HEK293T (cell line): Measurements from ENCODE around the gene RAPGEF1.

ENCODE experiments used
- CTCF ChIA-PET: fragments of 350-600 bp; formaldehyde crosslinking; extraction: SDS; loops from one replicate; lab custom pipeline; 2021; ENCODE audit warnings: antibody characterized with exemption, inconsistent platforms; lab: Yijun Ruan, JAX
- POLR2A ChIA-PET: fragments of 350-600 bp; formaldehyde crosslinking; extraction: SDS; loops from one replicate; lab custom pipeline; 2020; ENCODE audit warnings: antibody characterized with exemption, inconsistent platforms; lab: Yijun Ruan, JAX
- DNase-seq: peaks from one replicate; pipeline ENCODE4 v3.0.0; 2012; ENCODE audit warnings: mixed read lengths; ENCODE audit errors: extremely low spot score
- ARNT ChIP-seq: fragments of 450-650 bp; IDR thresholded peaks from 2 replicates; pipeline ENCODE4 v1.6.1; 2017; ENCODE audit warnings: mild to moderate bottlenecking
- BHLHE40 ChIP-seq: fragments of 450-650 bp; IDR thresholded peaks from 2 replicates; pipeline ENCODE4 v1.6.1; 2016; ENCODE audit warnings: mild to moderate bottlenecking, moderate library complexity, borderline replicate concordance
- CTBP1 ChIP-seq: fragments of 450-650 bp; IDR thresholded peaks from 2 replicates; pipeline ENCODE4 v1.6.1; 2016; ENCODE audit warnings: borderline replicate concordance
- ELF4 ChIP-seq: fragments of 450-650 bp; IDR thresholded peaks from 2 replicates; pipeline ENCODE4 v1.6.1; 2017; ENCODE audit warnings: antibody characterized with exemption
- FOXA1 ChIP-seq: fragments of 450-650 bp; IDR thresholded peaks from 2 replicates; pipeline ENCODE4 v1.6.1; 2016; ENCODE audit warnings: mild to moderate bottlenecking
- FOXK2 ChIP-seq: fragments of 450-650 bp; IDR thresholded peaks from 2 replicates; pipeline ENCODE4 v1.6.1; 2016; ENCODE audit warnings: mild to moderate bottlenecking
- FOXM1 ChIP-seq: fragments of 450-650 bp; IDR thresholded peaks from 2 replicates; pipeline ENCODE4 v1.6.1; 2017; ENCODE audit warnings: mild to moderate bottlenecking, borderline replicate concordance
- HDGF ChIP-seq: fragments of 450-650 bp; IDR thresholded peaks from 2 replicates; pipeline ENCODE4 v1.6.1; 2017; ENCODE audit warnings: antibody characterized with exemption, borderline replicate concordance
- L3MBTL2 ChIP-seq: fragments of 450-650 bp; conservative IDR thresholded peaks from 2 replicates; pipeline ENCODE4 v1.6.1; 2016; ENCODE audit warnings: mild to moderate bottlenecking
- LEF1 ChIP-seq: fragments of 450-650 bp; IDR thresholded peaks from 2 replicates; pipeline ENCODE4 v1.6.1; 2017; ENCODE audit warnings: mild to moderate bottlenecking, borderline replicate concordance
- NFRKB ChIP-seq: fragments of 450-650 bp; IDR thresholded peaks from 2 replicates; pipeline ENCODE4 v1.6.1; 2016; ENCODE audit warnings: mild to moderate bottlenecking, moderate library complexity
- SP1 ChIP-seq: fragments of 450-650 bp; IDR thresholded peaks from 2 replicates; pipeline ENCODE4 v1.6.1; 2017
- SUZ12 ChIP-seq: fragments of 450-650 bp; IDR thresholded peaks from 2 replicates; pipeline ENCODE4 v1.6.1; 2016; ENCODE audit warnings: mild to moderate bottlenecking
- TARDBP ChIP-seq: fragments of 450-650 bp; IDR thresholded peaks from 2 replicates; pipeline ENCODE4 v1.6.1; 2016
- ZNF384 ChIP-seq: fragments of 450-650 bp; IDR thresholded peaks from 2 replicates; pipeline ENCODE4 v1.6.1; 2016
- TF ChIP-seq, protein P1 (sequence below): fragments of 450-650 bp; IDR thresholded peaks from 2 replicates; pipeline ENCODE4 v1.6.1; 2016

RAPGEF1 gene

DNA sequence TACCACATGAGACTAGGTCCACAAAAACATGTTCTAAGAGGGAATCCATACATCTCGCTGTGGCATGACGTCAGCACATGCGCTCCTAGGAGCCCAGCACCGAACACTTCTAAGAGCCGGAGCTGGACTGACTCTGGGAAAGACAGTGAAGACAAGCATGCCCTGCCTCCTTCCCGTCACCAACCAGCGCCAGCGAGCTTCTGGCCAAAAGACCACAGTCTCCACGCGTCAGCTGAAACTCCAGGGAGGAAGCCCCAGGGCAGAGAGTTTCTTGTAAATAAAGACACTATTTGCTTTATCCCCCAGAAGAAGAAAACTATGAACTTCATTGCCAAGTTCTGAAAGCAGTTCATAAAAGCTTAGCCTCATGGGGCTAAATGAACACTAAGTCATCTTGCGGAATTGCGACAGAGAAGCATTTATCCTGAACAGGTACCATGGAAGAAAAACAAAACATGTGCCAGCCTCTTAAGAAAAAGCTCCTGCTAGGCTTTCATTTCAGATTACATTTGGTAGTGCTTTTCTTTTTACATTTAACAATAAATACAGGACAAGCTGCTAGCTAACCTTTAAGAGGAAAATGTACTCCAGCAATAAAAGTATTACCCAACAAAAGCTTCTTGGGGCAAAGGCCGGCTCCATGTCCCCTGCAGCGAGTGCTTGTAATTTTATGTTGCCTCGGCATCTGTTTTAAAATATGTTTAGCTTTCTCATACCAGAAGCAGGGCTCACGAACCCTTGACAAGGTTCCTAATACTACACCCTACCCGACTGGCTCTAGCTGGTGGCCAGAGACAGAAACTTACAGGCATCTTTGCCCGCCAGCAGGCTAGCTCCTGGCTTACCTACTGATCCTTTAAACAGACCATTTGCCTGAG lies 98.0 kb downstream of the RAPGEF1 start:
- no peak for DNase-seq
- POLR2A ChIA-PET = interaction anchor here (1.0 to 1.4 kb wide), 3 partner anchors 9 to 37 kb away, joined by 3 to 6 read pairs (median 3); no protein-coding TSS in a partner anchor
- CTCF ChIA-PET = interaction anchor here (1.4 to 1.8 kb wide), 4 partner anchors 25 to 102 kb away, joined by 3 to 7 read pairs (median 4); no protein-coding TSS in a partner anchor
- TF ChIP-seq ARNT (no peak), FOXA1 (no peak), TARDBP (no peak), LEF1 (no peak), SP1 (no peak), BHLHE40 (no peak), CTBP1 (no peak), HDGF (no peak), ZNF384 (no peak), SUZ12 (no peak), ELF4 (no peak), NFRKB (no peak), FOXK2 (no peak), L3MBTL2 (no peak; the same call in none of the 2 replicates), FOXM1 (no peak)
- TF ChIP-seq, protein P1, sequence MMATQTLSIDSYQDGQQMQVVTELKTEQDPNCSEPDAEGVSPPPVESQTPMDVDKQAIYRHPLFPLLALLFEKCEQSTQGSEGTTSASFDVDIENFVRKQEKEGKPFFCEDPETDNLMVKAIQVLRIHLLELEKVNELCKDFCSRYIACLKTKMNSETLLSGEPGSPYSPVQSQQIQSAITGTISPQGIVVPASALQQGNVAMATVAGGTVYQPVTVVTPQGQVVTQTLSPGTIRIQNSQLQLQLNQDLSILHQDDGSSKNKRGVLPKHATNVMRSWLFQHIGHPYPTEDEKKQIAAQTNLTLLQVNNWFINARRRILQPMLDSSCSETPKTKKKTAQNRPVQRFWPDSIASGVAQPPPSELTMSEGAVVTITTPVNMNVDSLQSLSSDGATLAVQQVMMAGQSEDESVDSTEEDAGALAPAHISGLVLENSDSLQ = no peak

DNA sequence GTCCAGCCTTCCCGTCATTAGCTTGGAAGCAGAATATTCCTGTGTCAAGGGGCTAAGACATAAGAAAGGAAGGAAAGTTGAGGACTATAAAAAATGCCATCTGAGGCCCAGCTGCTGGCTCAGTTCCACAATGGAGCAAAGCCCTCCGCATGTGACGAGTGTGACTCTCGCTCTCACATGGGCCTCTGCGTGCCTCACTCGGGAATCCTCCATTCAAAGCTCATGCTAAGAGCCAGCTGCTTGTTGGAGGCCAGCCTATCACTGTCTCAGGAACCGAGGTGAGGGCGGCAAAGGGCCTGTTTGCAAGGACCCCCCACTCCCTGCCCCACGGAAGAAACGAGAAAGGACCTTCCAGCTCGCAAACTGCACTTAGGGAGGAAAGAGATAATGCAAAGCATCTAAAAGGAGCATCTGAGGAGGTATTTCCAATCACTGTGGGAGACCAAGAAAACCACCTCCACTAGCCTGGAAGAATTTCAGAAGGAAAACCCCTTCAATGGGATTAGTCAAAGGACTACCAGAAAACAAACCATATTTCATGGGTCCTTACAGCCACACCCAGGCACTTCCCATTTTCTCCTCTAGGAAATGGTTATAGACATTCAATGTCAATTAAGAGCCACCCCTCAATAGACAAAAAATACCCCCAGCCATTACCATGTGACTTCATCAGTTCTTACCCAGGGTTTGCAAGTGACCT lies 99.3 kb downstream of the RAPGEF1 start:
- no peak for DNase-seq
- no peak for TF ChIP-seq LEF1
- no peak for TF ChIP-seq FOXM1
- TF ChIP-seq FOXA1 = no peak
- TF ChIP-seq FOXK2 = no peak
- TF ChIP-seq ARNT = no peak
- no peak for TF ChIP-seq HDGF
- TF ChIP-seq ELF4 = no peak
- no peak for TF ChIP-seq BHLHE40
- no peak for TF ChIP-seq NFRKB
- TF ChIP-seq CTBP1 = no peak
- TF ChIP-seq, protein P1 = no peak
- TF ChIP-seq L3MBTL2 = no peak
- TF ChIP-seq SP1 = no peak
- TF ChIP-seq TARDBP = no peak
- TF ChIP-seq SUZ12 = no peak
- no peak for TF ChIP-seq ZNF384
- CTCF ChIA-PET = interaction anchor here (1.4 to 1.5 kb wide), 3 partner anchors 23 to 49 kb away, joined by 3 to 7 read pairs (median 5); no protein-coding TSS in a partner anchor
- POLR2A ChIA-PET = no interaction called here

DNA sequence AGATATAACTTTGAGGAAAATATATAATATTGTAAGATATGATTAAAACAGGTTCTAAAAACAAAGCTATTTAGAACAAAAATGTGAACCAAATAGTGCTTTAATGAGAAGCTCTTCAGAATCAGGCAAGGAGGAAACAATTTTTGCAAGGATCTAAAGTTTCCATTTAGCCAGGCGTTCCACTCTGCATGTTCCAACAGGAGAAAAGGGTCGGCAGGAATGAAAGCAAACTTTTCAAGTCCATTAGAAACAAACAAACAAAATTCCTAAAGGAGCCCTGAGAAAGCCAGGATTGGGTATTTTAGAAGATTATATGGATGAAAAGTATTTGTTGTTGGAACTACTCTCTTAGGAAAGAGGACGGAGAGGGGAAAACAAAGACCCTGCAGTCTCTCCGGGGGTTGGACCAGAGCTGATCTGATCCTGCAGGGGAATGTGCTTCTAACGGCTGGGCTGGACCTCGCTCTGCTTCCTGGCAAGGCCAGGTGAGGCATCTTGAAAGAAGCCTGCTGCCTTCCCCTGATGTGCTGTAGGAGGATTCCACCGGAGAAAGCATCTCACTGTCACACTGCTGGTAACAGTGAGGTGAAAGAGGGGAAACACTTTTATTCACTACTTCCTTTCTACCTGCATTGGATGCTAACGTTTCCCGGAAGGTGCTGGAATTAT lies 100.0 kb downstream of the RAPGEF1 start:
- ChIA-PET POLR2A (no interaction called here), CTCF (no interaction called here)
- TF ChIP-seq HDGF (no peak), L3MBTL2 (no peak), ELF4 (no peak), CTBP1 (no peak), LEF1 (no peak), FOXA1 (no peak), FOXK2 (no peak), FOXM1 (no peak), BHLHE40 (no peak), SUZ12 (no peak), ARNT (no peak), ZNF384 (no peak), TARDBP (no peak), NFRKB (no peak)
- TF ChIP-seq, protein P1 = no peak
- DNase-seq = no peak

DNA sequence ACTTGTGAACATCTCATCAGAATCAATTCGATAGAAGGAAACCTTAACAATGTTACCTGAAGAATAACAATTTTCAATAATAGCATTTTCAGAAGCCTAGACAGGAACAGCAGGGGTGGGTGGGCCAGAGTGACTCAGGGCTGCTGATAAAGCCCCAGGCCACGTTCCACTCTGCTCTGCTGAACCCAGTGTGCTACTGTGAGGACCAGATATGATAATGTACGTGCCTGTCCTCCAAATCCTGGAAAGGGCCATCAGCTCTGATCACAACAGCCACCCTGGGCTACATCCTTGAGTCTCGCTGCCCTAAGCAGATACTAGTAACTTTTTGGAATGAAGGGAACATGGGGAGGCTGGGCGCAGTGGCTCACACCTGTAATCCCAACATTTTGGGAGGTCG lies 103.3 kb downstream of the RAPGEF1 start:
- ChIA-PET CTCF (no interaction called here), POLR2A (no interaction called here)
- TF ChIP-seq SUZ12 (no peak), ARNT (no peak)
- DNase-seq = no peak

DNA sequence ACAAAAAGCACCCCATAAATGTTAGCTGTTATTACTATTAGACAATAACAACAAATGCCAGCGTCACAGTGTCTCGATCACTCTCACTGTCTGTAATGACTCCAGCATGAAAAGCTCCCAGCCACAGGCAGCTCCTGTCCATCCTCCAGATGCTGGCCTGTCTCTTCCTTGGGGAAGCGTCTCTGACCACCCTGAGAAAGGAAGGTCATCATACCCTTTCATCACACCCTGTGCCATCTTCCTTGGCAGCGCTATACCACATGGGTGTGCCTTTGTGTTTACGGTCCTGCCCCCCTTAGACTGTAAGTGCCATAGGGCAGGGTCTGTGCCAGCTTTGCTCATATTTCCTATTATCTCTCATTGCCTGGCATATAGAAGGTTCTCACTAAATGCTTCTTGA lies 104.0 kb downstream of the RAPGEF1 start:
- ChIA-PET POLR2A (no interaction called here), CTCF (interaction anchor here (0.6 kb wide), 1 partner anchor 601 kb away, joined by 5 read pairs; no protein-coding TSS in a partner anchor)
- DNase-seq = no peak
- TF ChIP-seq ARNT (no peak), ZNF384 (no peak), FOXA1 (no peak), ELF4 (no peak), SUZ12 (no peak), NFRKB (no peak), HDGF (no peak), FOXM1 (no peak), LEF1 (no peak), TARDBP (no peak), SP1 (no peak)
